ENCODE data around the gene CHTF18.
"Not testable (repeated sequence)": the region's sequence is repeated elsewhere in the genome, so short reads cannot be mapped to it uniquely, and the experiment has no call there.

Gene CHTF18

GRCh38 chr16:808085-808386, 19.6 kb downstream of the CHTF18 start:
- no peak for DNase-seq (ENCODE audit: low spot score)

GRCh38 chr16:813204-813915, 24.9 kb downstream of the CHTF18 start:
- no peak for DNase-seq (ENCODE audit: low spot score)

- DNase-seq (ENCODE audit: low spot score): no peak
These were observed 25.5 kb downstream of the CHTF18 start for GRCh38 chr16:813916-814412.

GRCh38 chr16:814974-815373, 26.6 kb downstream of the CHTF18 start:
- no peak for DNase-seq (ENCODE audit: low spot score)

GRCh38 chr16:815861-816260, 27.4 kb downstream of the CHTF18 start:
- DNase-seq (ENCODE audit: low spot score): no peak

GRCh38 chr16:817001-817906, 28.8 kb downstream of the CHTF18 start:
- DNase-seq (ENCODE audit: low spot score): no peak

GRCh38 chr16:818132-818531, 29.7 kb downstream of the CHTF18 start:
- DNase-seq (ENCODE audit: low spot score): no peak

GRCh38 chr16:818592-818991, 30.2 kb downstream of the CHTF18 start:
- no peak for DNase-seq (ENCODE audit: low spot score)

GRCh38 chr16:819336-820043, 31.1 kb downstream of the CHTF18 start:
- no peak for DNase-seq (ENCODE audit: low spot score)

- not testable (repeated sequence) for DNase-seq (ENCODE audit: low spot score)
These were observed 31.6 kb downstream of the CHTF18 start for GRCh38 chr16:820044-820408.

GRCh38 chr16:820748-821147, 32.3 kb downstream of the CHTF18 start:
- no peak for DNase-seq (ENCODE audit: low spot score)

GRCh38 chr16:821751-822150, 33.3 kb downstream of the CHTF18 start:
- no peak for DNase-seq (ENCODE audit: low spot score)

- DNase-seq (ENCODE audit: low spot score): no peak
These were observed 33.9 kb downstream of the CHTF18 start for GRCh38 chr16:822174-822908.

GRCh38 chr16:822909-823297, 34.5 kb downstream of the CHTF18 start:
- DNase-seq (ENCODE audit: low spot score): no peak

GRCh38 chr16:824194-824593, 35.8 kb downstream of the CHTF18 start:
- DNase-seq (ENCODE audit: low spot score): no peak

- DNase-seq (ENCODE audit: low spot score): no peak
These were observed 36.2 kb downstream of the CHTF18 start for GRCh38 chr16:824601-825000.

- no peak for DNase-seq (ENCODE audit: low spot score)
These were observed 37.1 kb downstream of the CHTF18 start for GRCh38 chr16:825341-826061.

- DNase-seq (ENCODE audit: low spot score): no peak
These were observed 39.1 kb downstream of the CHTF18 start for GRCh38 chr16:827513-827912.

- no peak for DNase-seq (ENCODE audit: low spot score)
These were observed 40.5 kb downstream of the CHTF18 start for GRCh38 chr16:828891-829290.

- no peak for DNase-seq (ENCODE audit: low spot score)
These were observed 41.9 kb downstream of the CHTF18 start for GRCh38 chr16:830107-830870.
